Memory B cell (primary cell): ENCODE results near the gene SLC5A10.
A peak's percentile ranks its signal among the peaks of the same experiment; 100 is the strongest.

Experiments used
- ATAC-seq: fragments of 150-1000 bp; cut with Tn5 transposase; 2 replicates; pipeline ENCODE4 v1.10.0; 2021; ENCODE audit warnings: low read depth, mild to moderate bottlenecking, moderate library complexity
- DNase-seq, 2 donors: peaks; one replicate each; pipeline ENCODE4 v3.0.0; 2022; ENCODE audit warnings: low spot score in 2 of 2
- H3K27ac Mint-ChIP-seq: one replicate; pipeline ENCODE4 v1.8.0; 2022; ENCODE audit warnings: mild to moderate bottlenecking, moderate library complexity, mixed read lengths
- H3K27me3 Mint-ChIP-seq: one replicate; pipeline ENCODE4 v1.8.0; 2022; ENCODE audit warnings: mixed read lengths
- H3K36me3 Mint-ChIP-seq: one replicate; pipeline ENCODE4 v1.8.0; 2022; ENCODE audit warnings: mild to moderate bottlenecking, mixed read lengths
- H3K4me1 Mint-ChIP-seq: one replicate; pipeline ENCODE4 v1.8.0; 2022; ENCODE audit warnings: mixed read lengths
- H3K4me3 Mint-ChIP-seq: one replicate; pipeline ENCODE4 v1.8.0; 2022; ENCODE audit warnings: mild to moderate bottlenecking, moderate library complexity, mixed read lengths
- H3K9me3 Mint-ChIP-seq: one replicate; pipeline ENCODE4 v1.8.0; 2022; ENCODE audit warnings: mixed read lengths

The SLC5A10 gene

GRCh38 chr17:18928628-18929125, 23.3 kb upstream of the SLC5A10 start:
- Mint-ChIP-seq H3K27me3 (no peaks in the 10 kb centered on the region), H3K27ac (no peak overlapping the region), H3K9me3 (no peaks in the 10 kb centered on the region), H3K4me1 (peaks cover 12% of the 10 kb centered on the region), H3K36me3 (peaks cover 30% of the 10 kb centered on the region), H3K4me3 (no peak overlapping the region)
- ATAC-seq (no peak), DNase-seq (no peak)

DNA sequence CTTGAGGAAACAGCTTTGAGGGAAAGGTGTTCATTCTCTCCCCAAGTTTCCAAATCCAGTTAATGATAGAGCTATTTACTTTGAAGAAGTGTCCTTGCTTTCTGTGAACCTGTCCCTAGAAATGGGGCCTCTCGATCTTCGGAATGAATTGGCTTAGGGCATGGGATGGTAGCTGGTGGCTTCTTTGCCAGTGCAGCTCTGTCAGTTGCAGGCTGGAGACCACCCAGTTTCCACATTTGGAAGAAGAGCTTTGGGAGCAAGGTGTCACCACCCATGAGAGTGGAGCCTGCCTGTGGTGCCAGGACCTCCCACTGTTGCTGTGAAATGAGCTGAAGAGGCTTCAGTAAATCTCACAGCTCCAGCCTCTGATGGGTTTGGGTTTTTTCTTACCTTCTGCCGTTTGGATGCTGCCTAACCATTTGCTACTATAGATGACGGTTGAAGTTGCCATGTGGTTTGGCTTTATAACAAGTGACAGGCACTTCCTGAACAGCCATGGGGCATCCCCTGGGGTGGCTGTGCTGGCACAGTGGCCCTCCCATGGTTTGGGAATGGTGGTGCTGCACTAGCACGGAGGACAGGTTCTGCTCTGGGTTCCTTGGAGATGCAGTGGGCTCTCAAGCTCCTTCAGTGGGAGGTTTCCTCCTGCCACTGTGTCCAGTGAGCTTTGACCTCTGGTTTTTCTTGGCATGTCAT, 19.5 kb upstream of the SLC5A10 start:
- Mint-ChIP-seq H3K4me1 (peaks cover 8% of the 10 kb centered on the region), H3K27me3 (peaks cover 3% of the 10 kb centered on the region), H3K27ac (peak overlapping the region; percentile 63), H3K9me3 (no peaks in the 10 kb centered on the region), H3K36me3 (peaks cover 21% of the 10 kb centered on the region), H3K4me3 (no peak overlapping the region)
- DNase-seq (no peak), ATAC-seq (peak; percentile 69)

DNA sequence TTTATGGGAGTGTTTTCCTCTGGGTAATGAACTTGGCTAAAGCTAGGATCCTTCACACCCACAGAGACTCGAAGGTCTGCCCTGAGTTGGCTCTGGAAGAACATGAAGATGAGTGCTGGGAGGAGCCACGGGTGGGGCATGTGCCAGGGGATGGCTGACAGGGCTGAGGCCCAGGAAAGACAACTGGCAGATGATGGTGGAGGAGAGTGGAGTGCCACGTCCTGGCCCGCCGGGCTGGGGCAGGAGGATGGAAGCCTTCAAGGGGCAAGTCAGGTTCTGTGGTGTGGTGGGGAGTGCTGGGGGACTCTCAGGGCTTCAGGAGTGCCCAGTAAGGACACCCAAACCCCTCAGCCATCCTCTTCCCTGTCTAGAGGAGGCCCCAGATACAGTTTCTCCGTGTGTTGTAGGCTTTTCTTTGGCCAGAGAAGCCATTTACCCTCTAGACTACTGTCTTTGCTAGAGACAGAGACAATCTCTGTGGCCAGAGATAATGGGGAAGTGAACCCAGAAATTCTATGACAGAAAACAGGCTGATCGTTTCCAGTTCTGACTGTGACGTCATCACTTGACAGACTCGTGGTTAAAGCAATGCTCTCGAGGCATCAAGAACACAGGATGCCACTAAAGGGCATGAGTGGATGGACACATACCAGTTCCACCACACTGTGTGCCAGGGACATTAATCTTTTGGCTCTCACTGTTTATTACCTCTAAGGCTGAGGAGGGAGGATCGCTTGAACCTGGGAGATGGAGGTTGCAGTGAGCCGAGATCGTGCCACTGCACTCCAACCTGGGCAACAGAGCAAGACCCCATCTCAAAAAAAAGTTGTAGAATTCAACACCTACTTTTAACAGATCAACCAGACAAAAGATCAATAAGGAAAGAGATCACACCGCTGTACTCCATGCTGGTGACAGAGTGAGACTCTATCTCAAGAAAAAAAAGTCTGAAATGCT, 18.6 kb upstream of the SLC5A10 start:
- H3K4me3 Mint-ChIP-seq, result no peak overlapping the region
- no peaks in the 10 kb centered on the region for H3K9me3 Mint-ChIP-seq
- H3K27me3 Mint-ChIP-seq, result peaks cover 3% of the 10 kb centered on the region
- peak in 1 of 2 donors; percentile 33 for DNase-seq
- peaks cover 17% of the 10 kb centered on the region for H3K36me3 Mint-ChIP-seq
- peak overlapping the region; percentile 63 for H3K27ac Mint-ChIP-seq
- ATAC-seq, result peak; percentile 85
- H3K4me1 Mint-ChIP-seq, result peaks cover 8% of the 10 kb centered on the region

GRCh38 chr17:18937981-18938691, 13.8 kb upstream of the SLC5A10 start:
- ATAC-seq (no peak), DNase-seq (no peak)
- peaks cover 3% of the 10 kb centered on the region for H3K4me1 Mint-ChIP-seq
- H3K27ac Mint-ChIP-seq, result no peak overlapping the region
- no peaks in the 10 kb centered on the region for H3K9me3 Mint-ChIP-seq
- H3K36me3 Mint-ChIP-seq, result no peaks in the 10 kb centered on the region
- no peak overlapping the region for H3K4me3 Mint-ChIP-seq
- peaks cover 12% of the 10 kb centered on the region for H3K27me3 Mint-ChIP-seq

DNA sequence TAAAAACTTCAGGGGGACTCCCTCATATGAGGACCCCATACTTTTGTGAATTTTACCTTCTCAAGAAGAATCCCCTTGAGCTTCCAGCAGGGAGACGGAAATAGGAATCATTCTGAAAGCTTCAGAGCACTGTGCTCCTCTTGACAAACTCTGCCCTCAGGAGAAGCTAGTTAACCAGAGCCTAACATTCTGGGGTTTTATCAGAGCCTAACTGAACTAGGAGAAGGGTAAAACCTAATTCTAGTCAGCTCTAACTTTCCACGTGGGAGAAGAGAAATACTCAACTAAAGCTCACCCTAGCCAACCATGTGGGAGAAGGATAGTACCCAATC, 13.3 kb upstream of the SLC5A10 start:
- no peak overlapping the region for H3K27ac Mint-ChIP-seq

GRCh38 chr17:18944646-18945045, 7.3 kb upstream of the SLC5A10 start:
- ATAC-seq (peak; percentile 94), DNase-seq (no peak)
- H3K4me3 Mint-ChIP-seq, result peak overlapping the region; percentile 4
- H3K27ac Mint-ChIP-seq, result no peak overlapping the region
- peaks cover 9% of the 10 kb centered on the region for H3K4me1 Mint-ChIP-seq
- H3K27me3 Mint-ChIP-seq, result peaks cover 29% of the 10 kb centered on the region
- no peaks in the 10 kb centered on the region for H3K9me3 Mint-ChIP-seq
- no peaks in the 10 kb centered on the region for H3K36me3 Mint-ChIP-seq

More for the DNA sequence above, 13.3 kb upstream of the SLC5A10 start:
- Mint-ChIP-seq H3K9me3 (no peaks in the 10 kb centered on the region), H3K4me3 (no peak overlapping the region), H3K27me3 (peaks cover 12% of the 10 kb centered on the region), H3K36me3 (no peaks in the 10 kb centered on the region), H3K4me1 (no peaks in the 10 kb centered on the region)
- DNase-seq (no peak), ATAC-seq (no peak)

DNA sequence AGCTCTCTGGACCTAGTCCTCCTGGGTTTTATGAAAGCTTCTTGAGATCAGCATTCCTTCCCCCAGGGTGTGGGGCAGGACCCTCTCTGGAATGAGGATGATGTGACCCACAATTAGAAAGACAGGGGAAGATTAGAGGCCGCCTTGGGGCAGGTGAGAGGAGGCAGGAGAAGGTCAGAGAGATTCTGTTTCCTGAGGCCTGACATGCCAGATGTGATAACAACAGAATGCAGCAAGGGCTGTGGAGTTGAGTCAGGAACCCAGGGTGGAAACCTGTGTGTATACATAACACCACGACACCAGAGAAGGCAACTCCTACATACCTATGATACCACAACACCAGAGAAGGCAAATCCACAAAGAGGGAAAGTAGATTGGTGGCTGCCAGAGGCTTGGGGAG, 5.4 kb upstream of the SLC5A10 start:
- ATAC-seq (no peak), DNase-seq (no peak)
- no peak overlapping the region for H3K27ac Mint-ChIP-seq
- H3K4me1 Mint-ChIP-seq, result peaks cover 9% of the 10 kb centered on the region
- peaks cover 27% of the 10 kb centered on the region for H3K27me3 Mint-ChIP-seq
- no peak overlapping the region for H3K4me3 Mint-ChIP-seq
- H3K36me3 Mint-ChIP-seq, result no peaks in the 10 kb centered on the region
- no peaks in the 10 kb centered on the region for H3K9me3 Mint-ChIP-seq

GRCh38 chr17:18947866-18948265, 4.1 kb upstream of the SLC5A10 start:
- no peak for ATAC-seq
- peaks cover 24% of the 10 kb centered on the region for H3K27me3 Mint-ChIP-seq
- H3K27ac Mint-ChIP-seq, result no peak overlapping the region
- no peak overlapping the region for H3K4me3 Mint-ChIP-seq
- DNase-seq, result no peak
- no peaks in the 10 kb centered on the region for H3K36me3 Mint-ChIP-seq
- no peaks in the 10 kb centered on the region for H3K9me3 Mint-ChIP-seq
- H3K4me1 Mint-ChIP-seq, result peaks cover 9% of the 10 kb centered on the region

- Mint-ChIP-seq H3K36me3 (no peaks in the 10 kb centered on the region), H3K27me3 (peaks cover 24% of the 10 kb centered on the region), H3K4me3 (no peak overlapping the region), H3K9me3 (no peaks in the 10 kb centered on the region), H3K4me1 (peaks cover 9% of the 10 kb centered on the region), H3K27ac (no peak overlapping the region)
- DNase-seq, result no peak
- no peak for ATAC-seq
These were observed 3.4 kb upstream of the SLC5A10 start for GRCh38 chr17:18948476-18949006.

GRCh38 chr17:18949566-18949965, 2.4 kb upstream of the SLC5A10 start:
- H3K27ac Mint-ChIP-seq, result no peak overlapping the region
- H3K4me3 Mint-ChIP-seq, result no peak overlapping the region
- no peaks in the 10 kb centered on the region for H3K9me3 Mint-ChIP-seq
- DNase-seq (no peak), ATAC-seq (no peak)
- H3K27me3 Mint-ChIP-seq, result peaks cover 23% of the 10 kb centered on the region
- peaks cover 5% of the 10 kb centered on the region for H3K4me1 Mint-ChIP-seq
- no peaks in the 10 kb centered on the region for H3K36me3 Mint-ChIP-seq

DNA sequence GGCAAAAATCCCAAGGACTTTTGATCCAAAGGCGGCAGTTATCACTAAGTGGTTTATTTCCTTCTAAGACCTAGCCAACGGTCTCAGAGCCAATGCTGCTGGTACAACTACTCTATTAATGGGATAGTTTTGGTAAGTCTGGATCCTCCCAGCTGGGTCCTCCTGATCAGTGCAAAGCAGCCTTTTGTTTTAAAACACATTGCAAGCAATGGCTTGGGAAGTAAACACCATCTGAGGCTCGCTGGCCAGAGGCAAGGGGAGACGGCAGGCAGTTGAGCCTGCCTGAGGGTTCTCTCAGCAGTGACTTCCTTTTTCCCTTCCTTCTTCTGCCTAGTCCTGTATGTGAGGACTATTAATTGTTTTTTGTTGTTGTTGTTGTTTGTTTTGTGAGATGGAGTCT, 1.6 kb upstream of the SLC5A10 start:
- Mint-ChIP-seq H3K9me3 (no peaks in the 10 kb centered on the region), H3K27ac (no peak overlapping the region), H3K27me3 (peaks cover 19% of the 10 kb centered on the region), H3K4me3 (no peak overlapping the region), H3K4me1 (no peaks in the 10 kb centered on the region), H3K36me3 (no peaks in the 10 kb centered on the region)
- ATAC-seq (no peak), DNase-seq (no peak)

DNA sequence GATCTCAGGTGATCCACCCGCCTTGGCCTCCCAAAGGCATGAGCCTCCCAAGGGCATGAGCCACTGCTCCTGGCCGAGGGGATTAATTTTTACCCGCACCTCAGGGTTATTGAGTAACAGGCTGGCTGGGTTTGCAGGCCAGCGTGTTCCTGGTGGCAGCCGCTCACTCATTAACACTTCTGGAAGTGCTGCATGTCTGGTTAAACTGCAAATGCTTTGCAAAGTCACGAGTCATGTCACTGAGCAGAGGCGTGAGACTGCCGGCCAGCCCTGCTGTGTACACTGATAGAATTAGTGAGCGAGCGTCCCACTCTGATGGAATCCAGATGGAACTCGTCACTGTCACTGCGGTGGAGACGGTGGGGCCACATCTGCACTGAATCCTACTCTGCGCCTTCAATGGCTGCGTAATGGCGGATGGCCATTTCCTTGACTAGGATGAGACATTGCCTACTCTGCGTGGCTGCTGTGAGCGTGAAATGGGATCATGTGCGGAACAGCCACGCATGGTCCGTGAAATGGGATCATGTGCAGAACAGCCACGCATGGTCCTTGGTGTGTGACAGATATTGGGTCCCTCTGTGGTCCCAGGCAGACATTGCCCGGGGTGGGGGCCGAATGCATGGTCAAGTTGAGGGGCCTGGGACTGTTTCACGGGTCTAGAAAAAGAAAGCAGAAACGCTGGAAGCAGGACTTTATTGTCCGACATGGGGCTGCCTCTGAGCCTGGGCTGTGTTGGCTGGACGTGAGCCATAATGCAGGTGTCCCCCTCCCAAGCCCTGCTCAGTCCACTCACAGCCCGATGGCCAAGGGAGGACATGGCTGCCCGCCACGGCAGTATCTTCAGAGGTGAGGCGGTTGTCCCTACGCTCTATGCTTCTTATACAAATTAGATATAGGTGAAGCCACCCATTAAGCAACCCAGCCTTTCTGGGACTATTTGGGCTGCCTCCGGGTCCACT, 740 bp upstream of the SLC5A10 start:
- no peak overlapping the region for H3K27ac Mint-ChIP-seq
- no peaks in the 10 kb centered on the region for H3K36me3 Mint-ChIP-seq
- ATAC-seq, result no peak
- peaks cover 14% of the 10 kb centered on the region for H3K27me3 Mint-ChIP-seq
- H3K9me3 Mint-ChIP-seq, result no peaks in the 10 kb centered on the region
- H3K4me3 Mint-ChIP-seq, result no peak overlapping the region
- DNase-seq, result no peak
- peaks cover 3% of the 10 kb centered on the region for H3K4me1 Mint-ChIP-seq

- peaks cover 4% of the 10 kb centered on the region for H3K27me3 Mint-ChIP-seq
- H3K9me3 Mint-ChIP-seq, result no peaks in the 10 kb centered on the region
- H3K4me3 Mint-ChIP-seq, result no peak overlapping the region
- ATAC-seq, result no peak
- peaks cover 3% of the 10 kb centered on the region for H3K4me1 Mint-ChIP-seq
- no peak overlapping the region for H3K27ac Mint-ChIP-seq
- DNase-seq, result no peak
- H3K36me3 Mint-ChIP-seq, result no peaks in the 10 kb centered on the region
These were observed 1.3 kb downstream of the SLC5A10 start for GRCh38 chr17:18953231-18953728.
